HG03565 (cell line): Measurements from ENCODE around the gene ACTR5.

ENCODE experiments used
- ATAC-seq: cut with Tn5 transposase; IDR thresholded peaks from one replicate; pipeline ENCODE4 v1.9.1; 2021; ENCODE audit warnings: mild to moderate bottlenecking, moderate library complexity; ENCODE audit not compliant: unreplicated experiment

The ACTR5 gene

GRCh38 chr20:38748097-38748860, at the start of gene ACTR5:
TSS of gene ACTR5 (plus strand) at chr20:38748460. CDS start at chr20:38748479, 19 bp downstream.
- peak; percentile 70 for ATAC-seq

- ATAC-seq, result no peak
Observed at GRCh38 chr20:38698541-38698940, 49.7 kb upstream of the ACTR5 start.

- no peak for ATAC-seq
Observed at GRCh38 chr20:38700141-38700540, 48.1 kb upstream of the ACTR5 start.

GRCh38 chr20:38700926-38701325, 47.3 kb upstream of the ACTR5 start:
- ATAC-seq, result no peak

- no peak for ATAC-seq
Observed at GRCh38 chr20:38703526-38703925, 44.7 kb upstream of the ACTR5 start.

GRCh38 chr20:38704136-38704535, 44.1 kb upstream of the ACTR5 start:
- ATAC-seq, result no peak

GRCh38 chr20:38706509-38706908, 41.8 kb upstream of the ACTR5 start:
- no peak for ATAC-seq

GRCh38 chr20:38714308-38714707, 34.0 kb upstream of the ACTR5 start:
- ATAC-seq, result no peak

- ATAC-seq, result no peak
Observed at GRCh38 chr20:38715646-38716045, 32.6 kb upstream of the ACTR5 start.

GRCh38 chr20:38722683-38723016, 25.6 kb upstream of the ACTR5 start:
- ATAC-seq, result no peak

- no peak for ATAC-seq
Observed at GRCh38 chr20:38723017-38723847, 25.0 kb upstream of the ACTR5 start.

- ATAC-seq, result no peak
Observed at GRCh38 chr20:38723848-38724625, 24.2 kb upstream of the ACTR5 start, which contains the start of gene SLC32A1. TSS of gene SLC32A1 (plus strand) at chr20:38724486. CDS start at chr20:38724725, 239 bp downstream.

GRCh38 chr20:38724626-38725147, 23.6 kb upstream of the ACTR5 start:
- no peak for ATAC-seq

GRCh38 chr20:38725148-38725901, 22.9 kb upstream of the ACTR5 start:
- no peak for ATAC-seq

- no peak for ATAC-seq
Observed at GRCh38 chr20:38725931-38726803, 22.1 kb upstream of the ACTR5 start.

GRCh38 chr20:38726804-38727606, 21.3 kb upstream of the ACTR5 start:
- no peak for ATAC-seq

GRCh38 chr20:38727607-38728190, 20.6 kb upstream of the ACTR5 start:
- no peak for ATAC-seq

- no peak for ATAC-seq
Observed at GRCh38 chr20:38728191-38728781, 20.0 kb upstream of the ACTR5 start.
